Measurements from ENCODE around the gene GABRG2.

The GABRG2 gene

DNA sequence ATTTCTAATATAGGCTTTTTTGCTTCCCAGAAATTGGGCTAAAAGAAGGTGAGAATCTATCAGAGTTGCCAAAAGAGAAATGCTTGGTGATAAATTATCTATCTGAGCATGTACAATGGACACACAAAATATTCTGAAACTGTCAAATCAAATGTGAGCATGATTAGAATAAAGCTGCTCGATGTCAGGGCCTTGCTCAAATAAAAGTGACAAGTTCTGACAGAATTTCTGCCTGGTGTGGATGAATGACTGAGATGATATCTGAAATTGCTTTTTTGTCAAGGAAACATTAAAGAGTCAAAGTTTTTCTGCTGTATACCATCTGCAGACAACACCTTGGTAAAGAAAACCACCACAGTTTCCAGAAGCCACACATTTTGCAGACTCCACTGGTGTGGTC is 128.8 kb downstream of the GABRG2 start:
- Mint-ChIP-seq H3K4me3 (no peak overlapping the region), H3K27ac (no peak overlapping the region), H3K27me3 (ENCODE audit: low read depth) (no peaks in the 10 kb centered on the region), H3K4me1 (no peaks in the 10 kb centered on the region), H3K36me3 (ENCODE audit: low read depth) (no peaks in the 10 kb centered on the region), H3K9me3 (no peaks in the 10 kb centered on the region)
- TF ChIP-seq, protein P1, sequence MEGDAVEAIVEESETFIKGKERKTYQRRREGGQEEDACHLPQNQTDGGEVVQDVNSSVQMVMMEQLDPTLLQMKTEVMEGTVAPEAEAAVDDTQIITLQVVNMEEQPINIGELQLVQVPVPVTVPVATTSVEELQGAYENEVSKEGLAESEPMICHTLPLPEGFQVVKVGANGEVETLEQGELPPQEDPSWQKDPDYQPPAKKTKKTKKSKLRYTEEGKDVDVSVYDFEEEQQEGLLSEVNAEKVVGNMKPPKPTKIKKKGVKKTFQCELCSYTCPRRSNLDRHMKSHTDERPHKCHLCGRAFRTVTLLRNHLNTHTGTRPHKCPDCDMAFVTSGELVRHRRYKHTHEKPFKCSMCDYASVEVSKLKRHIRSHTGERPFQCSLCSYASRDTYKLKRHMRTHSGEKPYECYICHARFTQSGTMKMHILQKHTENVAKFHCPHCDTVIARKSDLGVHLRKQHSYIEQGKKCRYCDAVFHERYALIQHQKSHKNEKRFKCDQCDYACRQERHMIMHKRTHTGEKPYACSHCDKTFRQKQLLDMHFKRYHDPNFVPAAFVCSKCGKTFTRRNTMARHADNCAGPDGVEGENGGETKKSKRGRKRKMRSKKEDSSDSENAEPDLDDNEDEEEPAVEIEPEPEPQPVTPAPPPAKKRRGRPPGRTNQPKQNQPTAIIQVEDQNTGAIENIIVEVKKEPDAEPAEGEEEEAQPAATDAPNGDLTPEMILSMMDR (IDR thresholded peaks at IDR 0.05; ENCODE audit: unreplicated experiment in 3 of 3) = no peak

DNA sequence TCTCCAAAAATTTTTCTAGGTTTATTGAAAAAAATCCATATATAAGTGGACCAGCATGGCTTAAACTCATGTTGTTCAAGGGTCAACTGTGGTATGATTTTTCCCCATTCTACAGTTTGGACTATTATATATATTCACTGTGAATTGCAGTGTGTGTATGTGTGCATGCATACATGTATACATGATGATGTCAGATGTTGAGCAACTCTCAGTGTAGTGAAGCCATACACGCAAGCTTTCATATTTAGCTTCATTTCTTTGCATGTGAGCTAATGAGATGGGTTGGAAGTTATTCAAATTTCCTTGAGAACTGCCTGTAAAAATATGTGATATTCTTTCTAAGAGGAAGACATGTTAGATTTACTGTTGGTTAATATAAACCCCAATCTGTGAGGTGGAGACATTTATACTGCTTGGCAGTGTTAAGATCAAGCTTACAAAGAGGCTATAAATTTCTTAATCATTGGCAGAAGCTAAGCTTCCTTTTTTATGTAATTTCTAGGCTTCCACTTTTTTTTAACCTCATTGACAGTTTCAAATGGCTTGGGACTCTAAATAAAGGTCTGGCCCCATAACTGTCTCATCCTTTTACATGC is 134.8 kb downstream of the GABRG2 start:
- TF ChIP-seq, protein P1 (IDR thresholded peaks at IDR 0.05; ENCODE audit: unreplicated experiment in 3 of 3) = no peak
- H3K27me3 Mint-ChIP-seq (ENCODE audit: low read depth) = no peaks in the 10 kb centered on the region
- no peaks in the 10 kb centered on the region for H3K36me3 Mint-ChIP-seq (ENCODE audit: low read depth)

More for the DNA sequence above, 134.8 kb downstream of the GABRG2 start:
- Mint-ChIP-seq H3K9me3 (no peaks in the 10 kb centered on the region), H3K4me3 (no peak overlapping the region), H3K4me1 (no peaks in the 10 kb centered on the region), H3K27ac (no peak overlapping the region)

All from nephron (organoid).